GM19239 (cell line): ENCODE data around the gene SLC25A17.
A peak's percentile ranks its signal among the peaks of the same experiment; 100 is the strongest.
"Not testable (repeated sequence)": the region's sequence is repeated elsewhere in the genome, so short reads cannot be mapped to it uniquely, and the experiment has no call there.

Experiments
- DNase-seq: peaks from one replicate; pipeline ENCODE4 v3.0.0; 2011; ENCODE audit warnings: low spot score; ENCODE audit not compliant: insufficient read length
- FAIRE-seq: peaks from 2 replicates; lab custom pipeline; 2011; peaks lifted over from hg19 to GRCh38; lab: Jason Lieb, UNC

Gene SLC25A17

GRCh38 chr22:40823426-40823825, 4.3 kb upstream of the SLC25A17 start:
- DNase-seq (no peak), FAIRE-seq (no peak)

GRCh38 chr22:40819599-40820140, 524 bp upstream of the SLC25A17 start:
- DNase-seq = no peak
- no peak for FAIRE-seq

GRCh38 chr22:40818192-40818746, 877 bp downstream of the SLC25A17 start:
- DNase-seq (no peak), FAIRE-seq (no peak)

- DNase-seq (no peak), FAIRE-seq (peak; percentile 88)
These were observed 1.4 kb downstream of the SLC25A17 start for GRCh38 chr22:40817737-40818136.

- FAIRE-seq (no peak), DNase-seq (no peak)
These were observed 5.2 kb downstream of the SLC25A17 start for GRCh38 chr22:40813912-40814315.

- FAIRE-seq = no peak
- no peak for DNase-seq
These were observed 10.9 kb downstream of the SLC25A17 start for GRCh38 chr22:40808018-40808841.

- FAIRE-seq = no peak
These were observed 12.4 kb downstream of the SLC25A17 start for GRCh38 chr22:40806711-40807110.

GRCh38 chr22:40805699-40806203, 13.4 kb downstream of the SLC25A17 start:
- no peak for DNase-seq
- peak; percentile 44 for FAIRE-seq

More at GRCh38 chr22:40806711-40807110, 12.4 kb downstream of the SLC25A17 start:
- DNase-seq = no peak

- no peak for DNase-seq
- FAIRE-seq = no peak
These were observed 13.9 kb downstream of the SLC25A17 start for GRCh38 chr22:40805239-40805638.

- DNase-seq (no peak), FAIRE-seq (no peak)
These were observed 15.8 kb downstream of the SLC25A17 start for GRCh38 chr22:40803321-40803720.

- DNase-seq = no peak
- FAIRE-seq = no peak
These were observed 20.1 kb downstream of the SLC25A17 start for GRCh38 chr22:40799008-40799407.

- DNase-seq = no peak
- FAIRE-seq = no peak
These were observed 21.7 kb downstream of the SLC25A17 start for GRCh38 chr22:40797427-40797826.

GRCh38 chr22:40792451-40792850, 26.7 kb downstream of the SLC25A17 start:
- FAIRE-seq = no peak
- DNase-seq = no peak

- DNase-seq = no peak
- FAIRE-seq = no peak
These were observed 27.9 kb downstream of the SLC25A17 start for GRCh38 chr22:40791241-40791640.

- FAIRE-seq = no peak
- no peak for DNase-seq
These were observed 30.0 kb downstream of the SLC25A17 start for GRCh38 chr22:40789131-40789530.

- no peak for FAIRE-seq
- no peak for DNase-seq
These were observed 36.6 kb downstream of the SLC25A17 start for GRCh38 chr22:40782521-40782920.

GRCh38 chr22:40781749-40782148, 37.4 kb downstream of the SLC25A17 start:
- not testable (repeated sequence) for FAIRE-seq

GRCh38 chr22:40769761-40770160, 49.4 kb downstream of the SLC25A17 start:
- FAIRE-seq (no peak), DNase-seq (no peak)

More at GRCh38 chr22:40781749-40782148, 37.4 kb downstream of the SLC25A17 start:
- DNase-seq = not testable (repeated sequence)

GRCh38 chr22:40768206-40768605, 50.9 kb downstream of the SLC25A17 start:
- FAIRE-seq (no peak), DNase-seq (no peak)

- FAIRE-seq = no peak
- DNase-seq = no peak
These were observed 52.2 kb downstream of the SLC25A17 start for GRCh38 chr22:40766956-40767355.

- DNase-seq (no peak), FAIRE-seq (peak; percentile 37)
These were observed 54.2 kb downstream of the SLC25A17 start for GRCh38 chr22:40764763-40765441.
